GM23338 (cell line): ENCODE measurements around the gene TOMM40. TPM values are rescaled to one million over a fixed set of nuclear protein-coding genes. Genes with fewer than 3 reads are reported as not detected.

ENCODE experiments used
- ATAC-seq: fragments of 200-7000 bp; cut with Tn5 transposase; 3 replicates; pipeline ENCODE4 v1.9.1; 2020
- DNase-seq: peaks from one replicate; pipeline ENCODE4 v3.0.0-alpha.2; 2015; ENCODE audit warnings: low spot score
- H2AFZ ChIP-seq: fragments of 200-600 bp; sonication (generic); 2 replicates; pipeline ENCODE4 v1.8.0; 2016; ENCODE audit warnings: antibody characterized with exemption, mild to moderate bottlenecking, moderate library complexity
- H3F3A ChIP-seq: fragments of 200-600 bp; sonication (generic); replicated peaks from 2 replicates; pipeline ENCODE4 v1.8.0; 2017; ENCODE audit warnings: antibody characterized with exemption, mixed run types, low read depth
- H3K27ac ChIP-seq: fragments of 200-600 bp; sonication (generic); 2 replicates; pipeline ENCODE4 v1.6.1; 2016; ENCODE audit warnings: low read depth
- H3K27me3 ChIP-seq: fragments of 200-600 bp; sonication (generic); 2 replicates; pipeline ENCODE4 v1.8.0; 2016; ENCODE audit warnings: mild to moderate bottlenecking, mixed run types, moderate library complexity; ENCODE audit not compliant: insufficient read depth
- H3K36me3 ChIP-seq: fragments of 200-600 bp; sonication (generic); 2 replicates; pipeline ENCODE4 v1.8.0; 2016; ENCODE audit warnings: mild to moderate bottlenecking; ENCODE audit not compliant: insufficient read depth
- H3K4me1 ChIP-seq: fragments of 200-600 bp; sonication (generic); 2 replicates; pipeline ENCODE4 v1.8.0; 2016; ENCODE audit warnings: mild to moderate bottlenecking, moderate library complexity; ENCODE audit not compliant: insufficient read depth
- H3K4me2 ChIP-seq: fragments of 200-600 bp; sonication (generic); 2 replicates; pipeline ENCODE4 v1.7.1; 2017; ENCODE audit warnings: mixed run types
- H3K4me3 ChIP-seq: fragments of 200-600 bp; sonication (generic); 2 replicates; pipeline ENCODE4 v1.6.1; 2016; ENCODE audit warnings: mixed run types
- H3K79me2 ChIP-seq: fragments of 200-600 bp; sonication (generic); replicated peaks from 2 replicates; pipeline ENCODE4 v1.8.0; 2017; ENCODE audit warnings: mild to moderate bottlenecking; ENCODE audit not compliant: insufficient read depth
- H3K9me2 ChIP-seq: fragments of 200-600 bp; sonication (generic); 2 replicates; pipeline ENCODE4 v1.8.0; 2017; ENCODE audit not compliant: insufficient read depth
- H4K20me1 ChIP-seq: fragments of 200-600 bp; sonication (generic); replicated peaks from 2 replicates; pipeline ENCODE4 v1.8.0; 2017; ENCODE audit warnings: mild to moderate bottlenecking; ENCODE audit not compliant: insufficient read depth
- H3K27ac Mint-ChIP-seq: 2 replicates; pipeline ENCODE4 v1.8.0; 2020; ENCODE audit warnings: inconsistent platforms, mild to moderate bottlenecking, moderate library complexity, mixed read lengths
- H3K27me3 Mint-ChIP-seq: 3 replicates; pipeline ENCODE4 v1.8.0; 2022; ENCODE audit warnings: low read depth, mild to moderate bottlenecking, moderate library complexity, mixed read lengths, inconsistent platforms; ENCODE audit not compliant: insufficient read depth, poor library complexity
- H3K36me3 Mint-ChIP-seq: 3 replicates; pipeline ENCODE4 v1.8.0; 2021; ENCODE audit warnings: low read depth, mild to moderate bottlenecking, inconsistent platforms, moderate library complexity, mixed read lengths
- H3K4me1 Mint-ChIP-seq: 3 replicates; pipeline ENCODE4 v1.8.0; 2020; ENCODE audit warnings: mild to moderate bottlenecking, inconsistent platforms, mixed read lengths
- H3K4me3 Mint-ChIP-seq: 3 replicates; pipeline ENCODE4 v1.8.0; 2021; ENCODE audit warnings: moderate library complexity, mild to moderate bottlenecking, inconsistent platforms, mixed read lengths
- H3K9me3 Mint-ChIP-seq: 3 replicates; pipeline ENCODE4 v1.8.0; 2020; ENCODE audit warnings: moderate library complexity, mild to moderate bottlenecking, inconsistent platforms, mixed read lengths
- CREB1 ChIP-seq: fragments of 250-450 bp; sonication (Bioruptor Pico); IDR thresholded peaks from 2 replicates; pipeline ENCODE4 v1.5.0; 2020; ENCODE audit warnings: low read depth, mild to moderate bottlenecking, moderate library complexity
- EZH2 ChIP-seq: fragments of 200-600 bp; sonication (generic); IDR thresholded peaks from one replicate; pipeline ENCODE4 v1.8.0; 2017; ENCODE audit warnings: antibody characterized with exemption, mild to moderate bottlenecking, low read depth; ENCODE audit not compliant: unreplicated experiment
- EZH2phosphoT487 ChIP-seq: fragments of 200-600 bp; sonication (generic); IDR thresholded peaks from one replicate; pipeline ENCODE4 v1.8.1; 2018; ENCODE audit warnings: antibody characterized with exemption; ENCODE audit not compliant: unreplicated experiment
- JUNB ChIP-seq: IDR thresholded peaks from one replicate; pipeline ENCODE4 v1.6.1; 2016; ENCODE audit warnings: antibody characterized with exemption; ENCODE audit not compliant: unreplicated experiment
- NANOG ChIP-seq: IDR thresholded peaks from 2 replicates; pipeline ENCODE4 v1.6.1; 2016; ENCODE audit warnings: antibody characterized with exemption, borderline replicate concordance
- POLR2AphosphoS5 ChIP-seq: IDR thresholded peaks from 2 replicates; pipeline ENCODE4 v1.6.1; 2016; ENCODE audit warnings: antibody characterized with exemption, low read depth
- STAT1 ChIP-seq: IDR thresholded peaks from one replicate; pipeline ENCODE4 v1.6.1; 2016; ENCODE audit warnings: antibody characterized with exemption; ENCODE audit not compliant: unreplicated experiment
- ZNF114 ChIP-seq: fragments of 250-450 bp; sonication (Bioruptor Pico); IDR thresholded peaks from 2 replicates; pipeline ENCODE4 v1.5.0; 2020; ENCODE audit warnings: mild to moderate bottlenecking, moderate library complexity
- ZNF331 ChIP-seq: fragments of 250-450 bp; sonication (Bioruptor Pico); IDR thresholded peaks from 2 replicates; pipeline ENCODE4 v1.5.0; 2020; ENCODE audit warnings: low read depth, mild to moderate bottlenecking, moderate library complexity
- polyA plus RNA-seq: library from polyadenylated mRNA; unstranded; fragments of >200 nt; fragmentation: Nextera tagmentation; extraction: Ambion mirVana; gene quantifications from 2 replicates; pipeline ENCODE4 v1.2.1, GENCODE V29; 2016
- total RNA-seq: library from RNA; depleted of rRNA; stranded (reverse); fragments of >200 nt; shearing (Covaris generic); gene quantifications from 2 replicates; pipeline ENCODE4 v1.2.3, GENCODE V29; 2014
- TF ChIP-seq, protein P1 (sequence below): IDR thresholded peaks from one replicate; pipeline ENCODE4 v1.6.1; 2018; ENCODE audit warnings: antibody characterized with exemption; ENCODE audit not compliant: unreplicated experiment
- TF ChIP-seq, protein P2 (sequence below): IDR thresholded peaks from 2 replicates; pipeline ENCODE4 v1.6.1; 2016; ENCODE audit warnings: antibody characterized with exemption
- TF ChIP-seq, protein P3 (sequence below): fragments of 250-450 bp; sonication (Bioruptor Pico); IDR thresholded peaks from 2 replicates; pipeline ENCODE4 v1.5.0; 2020; ENCODE audit warnings: mild to moderate bottlenecking, moderate library complexity
- TF ChIP-seq, protein P4 (sequence below), 2 experiments: fragments of 200-600 bp in 1 of 2; sonication (generic) in 1 of 2; conservative IDR thresholded peaks; 2 replicates each; pipeline versions ENCODE4 v1.5.1 to v1.6.1; 2016 to 2017; ENCODE audit warnings: antibody characterized with exemption in 2 of 2, low read depth in 2 of 2, mild to moderate bottlenecking in 2 of 2, moderate library complexity in 1 of 2

The TOMM40 gene
- total and polyA plus RNA-seq, 2 experiments from 2014 or later: 142 to 273 TPM

DNA sequence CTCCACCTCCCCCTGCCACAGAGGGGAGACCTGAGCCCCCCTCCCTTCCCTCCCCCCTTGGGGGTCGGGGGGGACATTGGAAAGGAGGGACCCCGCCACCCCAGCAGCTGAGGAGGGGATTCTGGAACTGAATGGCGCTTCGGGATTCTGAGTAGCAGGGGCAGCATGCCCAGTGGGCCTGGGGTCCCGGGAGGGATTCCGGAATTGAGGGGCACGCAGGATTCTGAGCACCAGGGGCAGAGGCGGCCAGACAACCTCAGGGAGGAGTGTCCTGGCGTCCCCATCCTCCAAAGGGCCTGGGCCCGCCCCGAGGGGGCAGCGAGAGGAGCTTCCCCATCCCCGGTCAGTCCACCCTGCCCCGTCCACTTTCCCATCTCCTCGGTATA is 12.2 kb downstream of the TOMM40 start:
- Histone ChIP-seq H2AFZ (no peak overlapping the region), H3K27me3 (no peaks in the 10 kb centered on the region), H3K36me3 (peaks cover 32% of the 10 kb centered on the region), H3K4me3 (no peak overlapping the region), H3F3A (peaks cover 58% of the 10 kb centered on the region), H3K79me2 (peaks cover 24% of the 10 kb centered on the region), H3K4me2 (no peak overlapping the region), H3K27ac (no peak overlapping the region), H3K4me1 (peaks cover 17% of the 10 kb centered on the region), H3K9me2 (no peaks in the 10 kb centered on the region), H4K20me1 (peaks cover 2% of the 10 kb centered on the region; the same call in 1 of the 2 replicates)
- peaks cover 69% of the 10 kb centered on the region for H3K36me3 Mint-ChIP-seq
- peaks cover 34% of the 10 kb centered on the region for H3K27me3 Mint-ChIP-seq
- H3K4me1 Mint-ChIP-seq: peaks cover 17% of the 10 kb centered on the region
- H3K4me3 Mint-ChIP-seq: no peak overlapping the region; the same call in 2 of the 3 replicates
- H3K9me3 Mint-ChIP-seq: peaks cover 2% of the 10 kb centered on the region; the same call in 1 of the 3 replicates
- no peak overlapping the region for H3K27ac Mint-ChIP-seq
- no peak for TF ChIP-seq JUNB
- no peak for TF ChIP-seq POLR2AphosphoS5
- no peak for TF ChIP-seq ZNF331 (CRISPR knock-in tag)
- no peak for TF ChIP-seq EZH2phosphoT487
- TF ChIP-seq, protein P1, sequence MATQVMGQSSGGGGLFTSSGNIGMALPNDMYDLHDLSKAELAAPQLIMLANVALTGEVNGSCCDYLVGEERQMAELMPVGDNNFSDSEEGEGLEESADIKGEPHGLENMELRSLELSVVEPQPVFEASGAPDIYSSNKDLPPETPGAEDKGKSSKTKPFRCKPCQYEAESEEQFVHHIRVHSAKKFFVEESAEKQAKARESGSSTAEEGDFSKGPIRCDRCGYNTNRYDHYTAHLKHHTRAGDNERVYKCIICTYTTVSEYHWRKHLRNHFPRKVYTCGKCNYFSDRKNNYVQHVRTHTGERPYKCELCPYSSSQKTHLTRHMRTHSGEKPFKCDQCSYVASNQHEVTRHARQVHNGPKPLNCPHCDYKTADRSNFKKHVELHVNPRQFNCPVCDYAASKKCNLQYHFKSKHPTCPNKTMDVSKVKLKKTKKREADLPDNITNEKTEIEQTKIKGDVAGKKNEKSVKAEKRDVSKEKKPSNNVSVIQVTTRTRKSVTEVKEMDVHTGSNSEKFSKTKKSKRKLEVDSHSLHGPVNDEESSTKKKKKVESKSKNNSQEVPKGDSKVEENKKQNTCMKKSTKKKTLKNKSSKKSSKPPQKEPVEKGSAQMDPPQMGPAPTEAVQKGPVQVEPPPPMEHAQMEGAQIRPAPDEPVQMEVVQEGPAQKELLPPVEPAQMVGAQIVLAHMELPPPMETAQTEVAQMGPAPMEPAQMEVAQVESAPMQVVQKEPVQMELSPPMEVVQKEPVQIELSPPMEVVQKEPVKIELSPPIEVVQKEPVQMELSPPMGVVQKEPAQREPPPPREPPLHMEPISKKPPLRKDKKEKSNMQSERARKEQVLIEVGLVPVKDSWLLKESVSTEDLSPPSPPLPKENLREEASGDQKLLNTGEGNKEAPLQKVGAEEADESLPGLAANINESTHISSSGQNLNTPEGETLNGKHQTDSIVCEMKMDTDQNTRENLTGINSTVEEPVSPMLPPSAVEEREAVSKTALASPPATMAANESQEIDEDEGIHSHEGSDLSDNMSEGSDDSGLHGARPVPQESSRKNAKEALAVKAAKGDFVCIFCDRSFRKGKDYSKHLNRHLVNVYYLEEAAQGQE: no peak
- TF ChIP-seq CREB1 (CRISPR knock-in tag): no peak
- TF ChIP-seq ZNF114 (CRISPR knock-in tag): no peak
- TF ChIP-seq STAT1: no peak
- TF ChIP-seq NANOG: no peak
- TF ChIP-seq, protein P2, sequence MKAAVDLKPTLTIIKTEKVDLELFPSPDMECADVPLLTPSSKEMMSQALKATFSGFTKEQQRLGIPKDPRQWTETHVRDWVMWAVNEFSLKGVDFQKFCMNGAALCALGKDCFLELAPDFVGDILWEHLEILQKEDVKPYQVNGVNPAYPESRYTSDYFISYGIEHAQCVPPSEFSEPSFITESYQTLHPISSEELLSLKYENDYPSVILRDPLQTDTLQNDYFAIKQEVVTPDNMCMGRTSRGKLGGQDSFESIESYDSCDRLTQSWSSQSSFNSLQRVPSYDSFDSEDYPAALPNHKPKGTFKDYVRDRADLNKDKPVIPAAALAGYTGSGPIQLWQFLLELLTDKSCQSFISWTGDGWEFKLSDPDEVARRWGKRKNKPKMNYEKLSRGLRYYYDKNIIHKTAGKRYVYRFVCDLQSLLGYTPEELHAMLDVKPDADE: no peak
- TF ChIP-seq, protein P3, sequence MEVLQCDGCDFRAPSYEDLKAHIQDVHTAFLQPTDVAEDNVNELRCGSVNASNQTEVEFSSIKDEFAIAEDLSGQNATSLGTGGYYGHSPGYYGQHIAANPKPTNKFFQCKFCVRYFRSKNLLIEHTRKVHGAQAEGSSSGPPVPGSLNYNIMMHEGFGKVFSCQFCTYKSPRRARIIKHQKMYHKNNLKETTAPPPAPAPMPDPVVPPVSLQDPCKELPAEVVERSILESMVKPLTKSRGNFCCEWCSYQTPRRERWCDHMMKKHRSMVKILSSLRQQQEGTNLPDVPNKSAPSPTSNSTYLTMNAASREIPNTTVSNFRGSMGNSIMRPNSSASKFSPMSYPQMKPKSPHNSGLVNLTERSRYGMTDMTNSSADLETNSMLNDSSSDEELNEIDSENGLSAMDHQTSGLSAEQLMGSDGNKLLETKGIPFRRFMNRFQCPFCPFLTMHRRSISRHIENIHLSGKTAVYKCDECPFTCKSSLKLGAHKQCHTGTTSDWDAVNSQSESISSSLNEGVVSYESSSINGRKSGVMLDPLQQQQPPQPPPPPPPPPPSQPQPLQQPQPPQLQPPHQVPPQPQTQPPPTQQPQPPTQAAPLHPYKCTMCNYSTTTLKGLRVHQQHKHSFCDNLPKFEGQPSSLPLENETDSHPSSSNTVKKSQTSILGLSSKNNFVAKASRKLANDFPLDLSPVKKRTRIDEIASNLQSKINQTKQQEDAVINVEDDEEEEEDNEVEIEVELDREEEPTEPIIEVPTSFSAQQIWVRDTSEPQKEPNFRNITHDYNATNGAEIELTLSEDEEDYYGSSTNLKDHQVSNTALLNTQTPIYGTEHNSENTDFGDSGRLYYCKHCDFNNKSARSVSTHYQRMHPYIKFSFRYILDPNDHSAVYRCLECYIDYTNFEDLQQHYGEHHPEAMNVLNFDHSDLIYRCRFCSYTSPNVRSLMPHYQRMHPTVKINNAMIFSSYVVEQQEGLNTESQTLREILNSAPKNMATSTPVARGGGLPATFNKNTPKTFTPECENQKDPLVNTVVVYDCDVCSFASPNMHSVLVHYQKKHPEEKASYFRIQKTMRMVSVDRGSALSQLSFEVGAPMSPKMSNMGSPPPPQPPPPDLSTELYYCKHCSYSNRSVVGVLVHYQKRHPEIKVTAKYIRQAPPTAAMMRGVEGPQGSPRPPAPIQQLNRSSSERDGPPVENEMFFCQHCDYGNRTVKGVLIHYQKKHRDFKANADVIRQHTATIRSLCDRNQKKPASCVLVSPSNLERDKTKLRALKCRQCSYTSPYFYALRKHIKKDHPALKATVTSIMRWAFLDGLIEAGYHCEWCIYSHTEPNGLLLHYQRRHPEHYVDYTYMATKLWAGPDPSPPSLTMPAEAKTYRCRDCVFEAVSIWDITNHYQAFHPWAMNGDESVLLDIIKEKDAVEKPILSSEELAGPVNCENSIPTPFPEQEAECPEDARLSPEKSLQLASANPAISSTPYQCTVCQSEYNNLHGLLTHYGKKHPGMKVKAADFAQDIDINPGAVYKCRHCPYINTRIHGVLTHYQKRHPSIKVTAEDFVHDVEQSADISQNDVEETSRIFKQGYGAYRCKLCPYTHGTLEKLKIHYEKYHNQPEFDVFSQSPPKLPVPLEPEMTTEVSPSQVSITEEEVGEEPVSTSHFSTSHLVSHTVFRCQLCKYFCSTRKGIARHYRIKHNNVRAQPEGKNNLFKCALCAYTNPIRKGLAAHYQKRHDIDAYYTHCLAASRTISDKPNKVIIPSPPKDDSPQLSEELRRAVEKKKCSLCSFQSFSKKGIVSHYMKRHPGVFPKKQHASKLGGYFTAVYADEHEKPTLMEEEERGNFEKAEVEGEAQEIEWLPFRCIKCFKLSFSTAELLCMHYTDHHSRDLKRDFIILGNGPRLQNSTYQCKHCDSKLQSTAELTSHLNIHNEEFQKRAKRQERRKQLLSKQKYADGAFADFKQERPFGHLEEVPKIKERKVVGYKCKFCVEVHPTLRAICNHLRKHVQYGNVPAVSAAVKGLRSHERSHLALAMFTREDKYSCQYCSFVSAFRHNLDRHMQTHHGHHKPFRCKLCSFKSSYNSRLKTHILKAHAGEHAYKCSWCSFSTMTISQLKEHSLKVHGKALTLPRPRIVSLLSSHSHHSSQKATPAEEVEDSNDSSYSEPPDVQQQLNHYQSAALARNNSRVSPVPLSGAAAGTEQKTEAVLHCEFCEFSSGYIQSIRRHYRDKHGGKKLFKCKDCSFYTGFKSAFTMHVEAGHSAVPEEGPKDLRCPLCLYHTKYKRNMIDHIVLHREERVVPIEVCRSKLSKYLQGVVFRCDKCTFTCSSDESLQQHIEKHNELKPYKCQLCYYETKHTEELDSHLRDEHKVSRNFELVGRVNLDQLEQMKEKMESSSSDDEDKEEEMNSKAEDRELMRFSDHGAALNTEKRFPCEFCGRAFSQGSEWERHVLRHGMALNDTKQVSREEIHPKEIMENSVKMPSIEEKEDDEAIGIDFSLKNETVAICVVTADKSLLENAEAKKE (CRISPR knock-in tag): no peak
- TF ChIP-seq, protein P4, sequence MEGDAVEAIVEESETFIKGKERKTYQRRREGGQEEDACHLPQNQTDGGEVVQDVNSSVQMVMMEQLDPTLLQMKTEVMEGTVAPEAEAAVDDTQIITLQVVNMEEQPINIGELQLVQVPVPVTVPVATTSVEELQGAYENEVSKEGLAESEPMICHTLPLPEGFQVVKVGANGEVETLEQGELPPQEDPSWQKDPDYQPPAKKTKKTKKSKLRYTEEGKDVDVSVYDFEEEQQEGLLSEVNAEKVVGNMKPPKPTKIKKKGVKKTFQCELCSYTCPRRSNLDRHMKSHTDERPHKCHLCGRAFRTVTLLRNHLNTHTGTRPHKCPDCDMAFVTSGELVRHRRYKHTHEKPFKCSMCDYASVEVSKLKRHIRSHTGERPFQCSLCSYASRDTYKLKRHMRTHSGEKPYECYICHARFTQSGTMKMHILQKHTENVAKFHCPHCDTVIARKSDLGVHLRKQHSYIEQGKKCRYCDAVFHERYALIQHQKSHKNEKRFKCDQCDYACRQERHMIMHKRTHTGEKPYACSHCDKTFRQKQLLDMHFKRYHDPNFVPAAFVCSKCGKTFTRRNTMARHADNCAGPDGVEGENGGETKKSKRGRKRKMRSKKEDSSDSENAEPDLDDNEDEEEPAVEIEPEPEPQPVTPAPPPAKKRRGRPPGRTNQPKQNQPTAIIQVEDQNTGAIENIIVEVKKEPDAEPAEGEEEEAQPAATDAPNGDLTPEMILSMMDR (conservative IDR thresholded peaks at IDR 0.05; ENCODE audit: low read depth in 2 of 2): no peak
- TF ChIP-seq EZH2: no peak
- ATAC-seq (no peak), DNase-seq (no peak)
